MG63 (cell line): ENCODE results near the gene NCAM1. TPM values are rescaled to one million over a fixed set of nuclear protein-coding genes. Genes with fewer than 3 reads are reported as not detected.
A peak's percentile ranks its signal among the peaks of the same experiment; 100 is the strongest.

Experiments
- DNase-seq: peaks from one replicate; pipeline ENCODE4 v3.0.0-alpha.2; 2020
- H3K27me3 ChIP-seq: fragments of 250-450 bp; sonication (Bioruptor Pico); 2 replicates; pipeline ENCODE4 v1.5.1; 2020; ENCODE audit warnings: mild to moderate bottlenecking, moderate library complexity
- H3K36me3 ChIP-seq: fragments of 250-450 bp; sonication (Bioruptor Pico); 2 replicates; pipeline ENCODE4 v1.5.1; 2020; ENCODE audit warnings: mild to moderate bottlenecking, moderate library complexity
- H3K4me3 ChIP-seq: fragments of 250-450 bp; sonication (Bioruptor Pico); 2 replicates; pipeline ENCODE4 v1.5.1; 2020; ENCODE audit warnings: mild to moderate bottlenecking, moderate library complexity
- H3K9me3 ChIP-seq: fragments of 250-450 bp; sonication (Bioruptor Pico); 2 replicates; pipeline ENCODE4 v1.5.1; 2020; ENCODE audit warnings: mild to moderate bottlenecking, moderate library complexity
- total RNA-seq: library from RNA; depleted of rRNA; stranded (reverse); fragments of >200 nt; shearing (Covaris generic); gene quantifications from 2 replicates; pipeline ENCODE4 v1.2.3, GENCODE V29; 2014; ENCODE audit warnings: low replicate concordance

NCAM1 gene
- total RNA-seq, 1 experiment from 2014 or later, result 6.2 TPM

GRCh38 chr11:113204280-113204679 lies 243.1 kb downstream of the NCAM1 start:
- Histone ChIP-seq H3K4me3 (no peak overlapping the region), H3K9me3 (no peaks in the 10 kb centered on the region), H3K36me3 (no peaks in the 10 kb centered on the region), H3K27me3 (no peaks in the 10 kb centered on the region)
- no peak for DNase-seq

DNA sequence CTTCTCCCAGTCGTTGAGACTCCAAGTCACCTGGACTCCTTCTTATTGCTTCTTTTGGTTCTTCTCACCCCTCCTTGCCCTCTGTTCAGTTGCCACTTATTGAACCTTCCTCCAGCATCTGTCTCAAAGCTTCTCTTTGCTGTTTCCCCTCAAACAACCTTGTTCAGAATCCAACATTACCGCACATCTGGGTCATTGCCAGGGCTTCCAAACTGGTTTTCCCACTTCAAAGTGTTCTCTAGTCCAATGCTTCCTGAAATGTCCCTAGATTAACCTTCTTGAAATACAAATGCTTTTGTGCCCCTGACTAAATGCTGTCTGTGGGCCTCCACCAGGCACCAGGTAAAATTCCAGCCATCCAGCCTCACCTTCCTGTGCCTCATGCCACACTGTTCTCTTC lies 252.3 kb downstream of the NCAM1 start:
- H3K27me3 ChIP-seq, result no peaks in the 10 kb centered on the region
- H3K4me3 ChIP-seq, result no peak overlapping the region
- no peaks in the 10 kb centered on the region for H3K9me3 ChIP-seq
- H3K36me3 ChIP-seq, result no peaks in the 10 kb centered on the region
- no peak for DNase-seq

DNA sequence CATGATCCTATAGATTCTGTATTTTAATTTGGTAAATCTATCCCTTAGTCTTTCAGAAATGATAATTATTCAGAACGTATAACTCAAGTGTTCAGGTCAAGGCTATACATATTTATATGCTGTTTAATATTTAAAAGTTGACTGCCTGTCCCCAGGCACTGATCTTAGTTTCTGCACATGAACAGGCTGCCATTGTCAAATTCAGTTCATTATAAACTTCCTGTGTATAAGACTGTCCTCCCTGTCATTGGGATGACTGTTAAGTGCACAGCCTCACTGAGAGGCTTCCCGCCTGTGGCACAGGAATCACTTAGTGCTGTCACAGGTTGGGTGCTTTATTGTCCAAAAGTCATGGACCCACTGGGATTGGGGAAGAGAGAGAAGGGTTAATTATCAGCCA lies 261.0 kb downstream of the NCAM1 start:
- H3K27me3 ChIP-seq, result no peaks in the 10 kb centered on the region
- no peak for DNase-seq
- no peaks in the 10 kb centered on the region for H3K9me3 ChIP-seq
- H3K4me3 ChIP-seq, result no peak overlapping the region
- H3K36me3 ChIP-seq, result no peaks in the 10 kb centered on the region

DNA sequence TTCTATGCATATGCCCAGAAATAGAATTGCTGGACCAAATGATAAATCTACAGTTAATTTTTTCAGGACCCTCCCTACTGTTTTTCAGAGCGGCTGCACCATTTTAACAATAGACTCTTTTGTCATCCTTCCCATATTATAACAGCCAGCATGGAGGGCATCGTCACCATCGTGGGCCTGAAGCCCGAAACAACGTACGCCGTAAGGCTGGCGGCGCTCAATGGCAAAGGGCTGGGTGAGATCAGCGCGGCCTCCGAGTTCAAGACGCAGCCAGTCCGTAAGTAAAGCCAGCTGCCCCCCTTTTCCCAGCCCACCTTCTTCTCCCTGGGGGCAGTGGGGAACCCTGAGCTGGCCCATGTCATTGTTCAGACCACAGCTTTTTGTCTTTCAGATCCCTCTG lies 273.7 kb downstream of the NCAM1 start:
- no peak for DNase-seq
- H3K27me3 ChIP-seq, result no peaks in the 10 kb centered on the region
- no peaks in the 10 kb centered on the region for H3K36me3 ChIP-seq
- H3K4me3 ChIP-seq, result no peak overlapping the region
- no peaks in the 10 kb centered on the region for H3K9me3 ChIP-seq

DNA sequence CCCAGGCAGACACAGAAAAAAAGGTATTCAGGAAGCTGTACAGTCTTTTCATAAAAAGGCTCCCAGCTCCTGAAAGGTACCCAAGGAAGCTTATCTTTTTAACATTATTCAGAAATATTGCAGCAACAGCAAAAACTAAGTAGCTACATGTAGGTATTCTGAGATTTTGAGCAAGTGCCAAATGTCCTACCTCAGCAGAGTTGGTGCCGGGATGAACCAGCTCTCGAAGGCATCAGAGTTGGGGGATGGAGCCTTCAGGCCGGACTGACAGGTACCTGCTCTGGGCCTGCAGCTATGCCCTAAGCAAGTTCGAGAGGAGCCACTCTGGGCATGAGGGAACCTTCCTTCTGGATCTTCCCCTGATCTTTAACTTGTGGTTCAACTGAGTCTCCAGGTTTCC lies 276.0 kb downstream of the NCAM1 start:
- Histone ChIP-seq H3K36me3 (no peaks in the 10 kb centered on the region), H3K9me3 (no peaks in the 10 kb centered on the region), H3K4me3 (no peak overlapping the region), H3K27me3 (no peaks in the 10 kb centered on the region)
- DNase-seq, result no peak

GRCh38 chr11:113238721-113239120 lies 277.5 kb downstream of the NCAM1 start:
- Histone ChIP-seq H3K36me3 (no peaks in the 10 kb centered on the region), H3K9me3 (no peaks in the 10 kb centered on the region), H3K27me3 (no peaks in the 10 kb centered on the region), H3K4me3 (no peak overlapping the region)
- no peak for DNase-seq

- H3K36me3 ChIP-seq, result no peaks in the 10 kb centered on the region
- H3K27me3 ChIP-seq, result no peaks in the 10 kb centered on the region
- H3K9me3 ChIP-seq, result no peaks in the 10 kb centered on the region
- H3K4me3 ChIP-seq, result no peak overlapping the region
- DNase-seq, result no peak
Observed at GRCh38 chr11:113240389-113240788, 279.2 kb downstream of the NCAM1 start.

- no peaks in the 10 kb centered on the region for H3K9me3 ChIP-seq
Observed at GRCh38 chr11:113240790-113241635, 279.8 kb downstream of the NCAM1 start.

GRCh38 chr11:113241636-113242054 lies 280.4 kb downstream of the NCAM1 start:
- Histone ChIP-seq H3K4me3 (no peak overlapping the region), H3K27me3 (no peaks in the 10 kb centered on the region), H3K9me3 (no peaks in the 10 kb centered on the region), H3K36me3 (no peaks in the 10 kb centered on the region)
- DNase-seq, result peak; percentile 76

More at GRCh38 chr11:113240790-113241635, 279.8 kb downstream of the NCAM1 start:
- no peak overlapping the region for H3K4me3 ChIP-seq
- H3K36me3 ChIP-seq, result no peaks in the 10 kb centered on the region
- peak; percentile 52 for DNase-seq
- H3K27me3 ChIP-seq, result no peaks in the 10 kb centered on the region

GRCh38 chr11:113242060-113242459 lies 280.8 kb downstream of the NCAM1 start:
- Histone ChIP-seq H3K27me3 (no peaks in the 10 kb centered on the region), H3K4me3 (no peak overlapping the region), H3K9me3 (no peaks in the 10 kb centered on the region), H3K36me3 (no peaks in the 10 kb centered on the region)
- DNase-seq, result no peak

DNA sequence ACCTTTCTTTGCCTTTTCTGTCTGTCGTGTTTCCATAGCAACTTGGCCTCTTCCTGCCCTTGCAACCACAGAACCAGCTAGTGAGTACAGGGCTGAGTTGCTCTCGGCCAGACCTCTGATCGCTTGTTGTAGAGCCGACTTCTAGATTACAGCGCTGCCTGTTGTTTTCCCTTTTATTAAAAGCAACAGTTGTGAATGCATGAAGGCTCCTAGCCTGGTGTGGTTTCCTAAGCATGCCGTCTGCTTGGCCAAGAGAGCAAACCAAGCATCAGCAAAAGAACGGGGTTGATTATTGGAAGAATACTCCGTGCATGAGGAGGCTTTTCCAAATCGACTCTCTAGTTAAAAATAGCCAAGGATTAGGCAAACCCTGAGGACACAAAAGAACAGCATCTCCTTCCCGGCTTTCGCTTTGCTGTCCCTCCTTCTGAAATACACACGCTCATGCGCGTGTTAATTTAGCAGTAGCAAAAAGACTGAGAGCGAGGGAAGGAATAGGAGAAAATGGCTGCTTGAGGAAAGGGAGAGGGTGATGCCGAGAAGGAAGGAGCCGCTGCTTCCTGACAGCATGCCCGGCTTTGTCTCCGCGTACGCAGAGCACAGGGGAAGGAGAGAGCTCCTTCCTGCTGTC lies 281.7 kb downstream of the NCAM1 start:
- peak; percentile 28 for DNase-seq

DNA sequence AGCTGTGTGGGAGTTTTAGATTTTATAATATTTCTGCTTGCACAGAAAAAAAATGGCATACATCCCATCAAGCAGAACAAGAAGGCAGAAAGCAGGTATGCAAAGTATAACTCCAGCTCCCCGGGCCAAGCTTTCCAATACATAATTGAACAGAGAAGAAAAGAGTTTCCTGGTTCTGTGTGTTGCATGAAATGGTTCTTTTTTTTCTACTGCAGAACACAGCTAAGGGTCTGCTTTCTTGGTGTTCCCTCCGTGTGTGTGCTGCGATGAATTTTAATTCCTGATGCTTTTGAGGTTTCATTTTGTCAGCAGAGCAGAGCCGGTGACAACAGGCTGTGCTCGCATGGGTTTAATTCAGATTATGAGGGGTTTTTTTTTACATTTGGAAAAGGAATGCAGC lies 282.5 kb downstream of the NCAM1 start:
- Histone ChIP-seq H3K4me3 (no peak overlapping the region), H3K27me3 (no peaks in the 10 kb centered on the region), H3K9me3 (no peaks in the 10 kb centered on the region), H3K36me3 (no peaks in the 10 kb centered on the region)
- no peak for DNase-seq

More for the DNA sequence above, 281.7 kb downstream of the NCAM1 start:
- H3K4me3 ChIP-seq, result peak overlapping the region; percentile 25
- H3K36me3 ChIP-seq, result no peaks in the 10 kb centered on the region
- no peaks in the 10 kb centered on the region for H3K27me3 ChIP-seq
- no peaks in the 10 kb centered on the region for H3K9me3 ChIP-seq

DNA sequence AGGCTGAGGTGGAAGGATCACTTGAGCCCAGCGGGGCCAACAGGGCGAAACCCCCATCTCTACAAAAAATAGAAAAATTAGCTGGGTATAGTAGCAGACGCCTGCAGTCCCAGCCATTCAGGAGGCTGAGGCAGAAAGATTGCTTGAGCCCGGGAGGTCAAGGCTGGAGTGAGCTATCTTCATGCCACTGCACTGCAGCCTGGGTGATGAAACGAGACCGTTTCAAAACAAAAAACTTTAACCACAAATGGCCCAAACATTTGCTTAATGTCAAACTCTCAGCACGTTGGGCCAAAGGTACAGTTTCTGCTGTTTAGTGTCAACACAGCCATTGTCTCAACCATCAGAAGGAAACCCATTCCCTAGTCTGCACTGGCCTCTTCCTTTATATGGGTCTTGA lies 284.0 kb downstream of the NCAM1 start:
- Histone ChIP-seq H3K4me3 (no peak overlapping the region), H3K9me3 (no peaks in the 10 kb centered on the region), H3K36me3 (no peaks in the 10 kb centered on the region), H3K27me3 (no peaks in the 10 kb centered on the region)
- no peak for DNase-seq

GRCh38 chr11:113247221-113247620 lies 286.0 kb downstream of the NCAM1 start:
- no peak for DNase-seq
- H3K9me3 ChIP-seq, result no peaks in the 10 kb centered on the region
- no peaks in the 10 kb centered on the region for H3K36me3 ChIP-seq
- H3K4me3 ChIP-seq, result no peak overlapping the region
- H3K27me3 ChIP-seq, result no peaks in the 10 kb centered on the region

DNA sequence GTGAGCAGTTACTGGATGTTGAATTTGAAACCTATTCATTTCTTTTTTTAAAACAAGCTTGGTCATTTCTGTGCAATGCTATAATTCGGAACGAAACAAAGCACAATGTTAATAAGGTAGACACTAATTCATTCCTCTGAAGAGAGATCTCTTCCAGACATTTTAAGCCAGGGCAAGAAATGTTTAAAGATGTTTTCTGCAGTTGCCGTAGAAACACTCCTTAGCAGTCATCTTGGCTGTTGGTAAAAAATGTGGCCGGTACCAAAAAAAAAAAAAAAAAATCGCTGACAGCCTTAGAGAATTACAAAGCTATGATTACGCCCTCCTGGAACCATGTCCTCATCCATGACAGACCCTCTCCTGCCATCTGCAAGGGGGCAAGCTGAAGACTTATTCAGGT lies 286.7 kb downstream of the NCAM1 start:
- no peak for DNase-seq
- no peaks in the 10 kb centered on the region for H3K27me3 ChIP-seq
- H3K9me3 ChIP-seq, result no peaks in the 10 kb centered on the region
- H3K4me3 ChIP-seq, result no peak overlapping the region
- H3K36me3 ChIP-seq, result no peaks in the 10 kb centered on the region

DNA sequence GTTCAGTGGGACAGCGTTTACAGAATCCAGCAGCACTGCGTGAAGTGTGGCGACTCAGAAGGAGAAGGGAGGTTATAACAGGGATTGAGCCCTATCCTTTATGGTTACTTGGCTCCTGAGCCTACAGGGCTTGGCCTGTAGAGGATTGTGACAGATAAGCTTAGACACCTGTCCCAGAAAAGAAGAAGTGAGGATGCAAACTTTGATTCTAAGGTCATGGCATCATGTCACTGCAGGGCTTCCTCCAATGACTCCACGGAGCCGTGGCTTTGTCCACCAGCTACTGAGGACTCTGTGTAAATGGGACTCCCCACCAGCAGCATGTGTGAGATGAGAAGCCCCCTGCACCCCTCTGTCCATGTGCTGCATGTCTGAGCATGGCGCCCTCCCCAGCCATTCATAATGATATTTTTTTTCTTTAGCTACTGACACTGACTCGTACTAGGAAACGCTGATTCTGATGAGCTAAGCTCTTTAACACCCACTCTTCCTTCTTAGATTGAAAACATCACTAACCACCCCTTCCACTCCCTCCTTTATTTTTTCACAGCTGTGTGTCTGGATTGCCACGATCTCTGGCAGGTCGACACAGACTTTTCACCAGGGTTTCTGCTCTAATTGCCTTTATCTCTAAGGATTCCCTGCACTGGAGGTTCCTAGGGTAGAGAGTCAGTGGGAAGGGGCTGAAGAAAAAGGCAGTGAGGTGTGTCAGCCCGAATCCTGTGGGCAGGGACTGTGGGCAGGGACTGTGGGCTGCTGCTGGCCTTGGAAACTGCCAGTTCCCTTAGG lies 287.7 kb downstream of the NCAM1 start:
- no peak overlapping the region for H3K4me3 ChIP-seq
- H3K27me3 ChIP-seq, result no peaks in the 10 kb centered on the region
- H3K36me3 ChIP-seq, result no peaks in the 10 kb centered on the region
- no peaks in the 10 kb centered on the region for H3K9me3 ChIP-seq
- DNase-seq, result no peak

DNA sequence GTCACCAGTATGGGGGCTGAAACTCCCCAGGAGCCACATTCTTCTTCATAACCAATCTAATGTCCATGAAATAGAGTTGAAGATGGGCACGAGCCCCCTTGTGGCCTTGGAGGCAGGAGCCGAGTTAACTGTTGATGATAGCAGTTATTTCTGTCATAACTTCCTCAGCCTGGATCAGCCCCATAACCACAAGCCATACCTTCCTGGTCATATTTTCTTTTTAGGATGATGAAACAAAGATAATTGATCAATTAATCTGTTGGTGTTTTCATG lies 288.2 kb downstream of the NCAM1 start:
- Histone ChIP-seq H3K27me3 (no peaks in the 10 kb centered on the region), H3K4me3 (no peak overlapping the region), H3K9me3 (no peaks in the 10 kb centered on the region), H3K36me3 (no peaks in the 10 kb centered on the region)
- DNase-seq, result no peak
